ENCODE data around the gene TMEM253.

DNA sequence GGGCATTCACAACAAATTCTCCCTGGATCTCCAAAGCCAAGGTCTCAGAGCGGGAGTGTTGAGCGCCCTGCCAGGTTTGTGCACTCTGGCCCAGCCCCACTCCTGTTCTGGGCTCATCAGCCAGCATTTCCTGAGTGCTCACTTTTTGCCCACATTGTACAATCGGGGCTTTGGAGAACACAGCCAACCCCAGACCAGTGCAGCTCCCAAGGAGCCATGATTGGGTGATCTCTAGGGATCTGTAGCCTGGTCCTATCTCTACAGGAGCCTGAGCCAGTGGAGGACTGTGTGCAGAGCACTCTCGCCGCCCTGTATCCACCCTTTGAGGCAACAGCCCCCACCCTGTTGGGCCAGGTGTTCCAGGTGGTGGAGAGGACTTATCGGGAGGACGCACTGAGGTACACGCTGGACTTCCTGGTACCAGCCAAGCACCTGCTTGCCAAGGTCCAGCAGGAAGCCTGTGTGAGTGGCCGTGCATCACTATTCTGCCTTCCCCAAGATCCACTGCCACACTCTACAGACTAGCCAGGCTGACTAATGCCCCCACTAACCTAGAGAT is 28.0 kb upstream of the TMEM253 start:
- TF ChIP-seq, protein P1, sequence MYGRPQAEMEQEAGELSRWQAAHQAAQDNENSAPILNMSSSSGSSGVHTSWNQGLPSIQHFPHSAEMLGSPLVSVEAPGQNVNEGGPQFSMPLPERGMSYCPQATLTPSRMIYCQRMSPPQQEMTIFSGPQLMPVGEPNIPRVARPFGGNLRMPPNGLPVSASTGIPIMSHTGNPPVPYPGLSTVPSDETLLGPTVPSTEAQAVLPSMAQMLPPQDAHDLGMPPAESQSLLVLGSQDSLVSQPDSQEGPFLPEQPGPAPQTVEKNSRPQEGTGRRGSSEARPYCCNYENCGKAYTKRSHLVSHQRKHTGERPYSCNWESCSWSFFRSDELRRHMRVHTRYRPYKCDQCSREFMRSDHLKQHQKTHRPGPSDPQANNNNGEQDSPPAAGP (tag by site-specific recombination; IDR thresholded peaks at IDR 0.05) = no peak
- TF ChIP-seq YY1 (tag by site-specific recombination; IDR thresholded peaks at IDR 0.05) = no peak
- TF ChIP-seq, protein P2, sequence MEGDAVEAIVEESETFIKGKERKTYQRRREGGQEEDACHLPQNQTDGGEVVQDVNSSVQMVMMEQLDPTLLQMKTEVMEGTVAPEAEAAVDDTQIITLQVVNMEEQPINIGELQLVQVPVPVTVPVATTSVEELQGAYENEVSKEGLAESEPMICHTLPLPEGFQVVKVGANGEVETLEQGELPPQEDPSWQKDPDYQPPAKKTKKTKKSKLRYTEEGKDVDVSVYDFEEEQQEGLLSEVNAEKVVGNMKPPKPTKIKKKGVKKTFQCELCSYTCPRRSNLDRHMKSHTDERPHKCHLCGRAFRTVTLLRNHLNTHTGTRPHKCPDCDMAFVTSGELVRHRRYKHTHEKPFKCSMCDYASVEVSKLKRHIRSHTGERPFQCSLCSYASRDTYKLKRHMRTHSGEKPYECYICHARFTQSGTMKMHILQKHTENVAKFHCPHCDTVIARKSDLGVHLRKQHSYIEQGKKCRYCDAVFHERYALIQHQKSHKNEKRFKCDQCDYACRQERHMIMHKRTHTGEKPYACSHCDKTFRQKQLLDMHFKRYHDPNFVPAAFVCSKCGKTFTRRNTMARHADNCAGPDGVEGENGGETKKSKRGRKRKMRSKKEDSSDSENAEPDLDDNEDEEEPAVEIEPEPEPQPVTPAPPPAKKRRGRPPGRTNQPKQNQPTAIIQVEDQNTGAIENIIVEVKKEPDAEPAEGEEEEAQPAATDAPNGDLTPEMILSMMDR (tag by site-specific recombination; IDR thresholded peaks at IDR 0.05) = no peak
- no peak for TF ChIP-seq ZSCAN16 (tag by site-specific recombination; IDR thresholded peaks at IDR 0.05)
- no peak for TF ChIP-seq ZNF830 (tag by site-specific recombination; IDR thresholded peaks at IDR 0.05; ENCODE audit: low read depth)

All from HEK293 (cell line).